VCaP (cell line): ENCODE results near the gene ZNF766.
"Not testable (repeated sequence)": the region's sequence is repeated elsewhere in the genome, so short reads cannot be mapped to it uniquely, and the experiment has no call there.

Experiments
- H3K27ac ChIP-seq: fragments of 450-650 bp; 2 replicates; pipeline ENCODE4 v1.5.1; 2017
- CTCF ChIP-seq: fragments of 450-650 bp; conservative IDR thresholded peaks from 2 replicates; pipeline ENCODE4 v1.5.1; 2017; ENCODE audit warnings: mild to moderate bottlenecking, moderate library complexity

The ZNF766 gene

GRCh38 chr19:52277471-52277870, 8.1 kb downstream of the ZNF766 start:
- peak overlapping the region; percentile 32 for H3K27ac ChIP-seq
- TF ChIP-seq CTCF, result no peak

- H3K27ac ChIP-seq, result no peak overlapping the region
- no peak for TF ChIP-seq CTCF
Observed at GRCh38 chr19:52286256-52286655, 16.9 kb downstream of the ZNF766 start.

- H3K27ac ChIP-seq, result no peak overlapping the region
- no peak for TF ChIP-seq CTCF
Observed at GRCh38 chr19:52291781-52292180, 22.4 kb downstream of the ZNF766 start.

GRCh38 chr19:52292946-52293345, 23.6 kb downstream of the ZNF766 start:
- not testable (repeated sequence) for H3K27ac ChIP-seq

GRCh38 chr19:52296400-52296772, 27.0 kb downstream of the ZNF766 start:
- no peak for TF ChIP-seq CTCF
- H3K27ac ChIP-seq, result peak overlapping the region; percentile 90

GRCh38 chr19:52296773-52297600, 27.6 kb downstream of the ZNF766 start, which contains the start of gene ZNF480:
Gene ZNF480, plus strand, starts transcription at chr19:52297169. Its CDS starts 3,244 bp downstream, at chr19:52300413.
- peak within 1 kb of the TSS; percentile 90 for H3K27ac ChIP-seq
- TF ChIP-seq CTCF, result no peak; the same call in 1 of the 2 replicates

GRCh38 chr19:52297601-52298364, 28.4 kb downstream of the ZNF766 start:
- H3K27ac ChIP-seq, result peak overlapping the region; percentile 90
- no peak for TF ChIP-seq CTCF
